ENCODE data around the gene CHRNA1.

- TF ChIP-seq REST (IDR thresholded peaks at IDR 0.05; ENCODE audit: unreplicated experiment) (no peak), CTCF (conservative IDR thresholded peaks at IDR 0.05; ENCODE audit: low read depth in 2 of 2) (no peak), POLR2AphosphoS5 (IDR thresholded peaks at IDR 0.05; ENCODE audit: low read depth) (no peak), EZH2 (IDR thresholded peaks at IDR 0.05; ENCODE audit: low read depth, unreplicated experiment) (no peak), EZH2phosphoT487 (IDR thresholded peaks at IDR 0.05; ENCODE audit: unreplicated experiment) (no peak), CREB1 (CRISPR knock-in tag; IDR thresholded peaks at IDR 0.05; ENCODE audit: low read depth) (no peak)
These were observed 20.0 kb upstream of the CHRNA1 start for GRCh38 chr2:174784316-174784715.

Measured in GM23338 (cell line).